WTC11 (cell line): ENCODE measurements around the gene GALNT7.

ENCODE experiments used
- CREM ChIP-seq: sonication (generic); formaldehyde crosslinking; IDR thresholded peaks from 2 replicates; pipeline ENCODE4 v1.8.1; 2022; ENCODE audit warnings: mild to moderate bottlenecking, missing genetic modification reagents, moderate library complexity
- ESRRA ChIP-seq: sonication (generic); formaldehyde crosslinking; IDR thresholded peaks from 2 replicates; pipeline ENCODE4 v1.8.1; 2022; ENCODE audit warnings: mild to moderate bottlenecking, missing genetic modification reagents, borderline replicate concordance
- JUN ChIP-seq: sonication (generic); formaldehyde crosslinking; IDR thresholded peaks from 2 replicates; pipeline ENCODE4 v1.8.0; 2023; ENCODE audit warnings: mild to moderate bottlenecking, missing genetic modification reagents
- TF ChIP-seq, protein P1 (sequence below): sonication (generic); formaldehyde crosslinking; IDR thresholded peaks from 2 replicates; pipeline ENCODE4 v1.8.0; 2022; ENCODE audit warnings: mild to moderate bottlenecking, missing genetic modification reagents
- TF ChIP-seq, protein P2 (sequence below): fragments of 200-600 bp; IDR thresholded peaks from 2 replicates; pipeline ENCODE4 v1.8.0; 2022; ENCODE audit warnings: antibody characterized with exemption
- TF ChIP-seq, protein P3 (sequence below): sonication (generic); formaldehyde crosslinking; IDR thresholded peaks from 2 replicates; pipeline ENCODE4 v1.8.1; 2022; ENCODE audit warnings: missing genetic modification reagents, borderline replicate concordance

DNA sequence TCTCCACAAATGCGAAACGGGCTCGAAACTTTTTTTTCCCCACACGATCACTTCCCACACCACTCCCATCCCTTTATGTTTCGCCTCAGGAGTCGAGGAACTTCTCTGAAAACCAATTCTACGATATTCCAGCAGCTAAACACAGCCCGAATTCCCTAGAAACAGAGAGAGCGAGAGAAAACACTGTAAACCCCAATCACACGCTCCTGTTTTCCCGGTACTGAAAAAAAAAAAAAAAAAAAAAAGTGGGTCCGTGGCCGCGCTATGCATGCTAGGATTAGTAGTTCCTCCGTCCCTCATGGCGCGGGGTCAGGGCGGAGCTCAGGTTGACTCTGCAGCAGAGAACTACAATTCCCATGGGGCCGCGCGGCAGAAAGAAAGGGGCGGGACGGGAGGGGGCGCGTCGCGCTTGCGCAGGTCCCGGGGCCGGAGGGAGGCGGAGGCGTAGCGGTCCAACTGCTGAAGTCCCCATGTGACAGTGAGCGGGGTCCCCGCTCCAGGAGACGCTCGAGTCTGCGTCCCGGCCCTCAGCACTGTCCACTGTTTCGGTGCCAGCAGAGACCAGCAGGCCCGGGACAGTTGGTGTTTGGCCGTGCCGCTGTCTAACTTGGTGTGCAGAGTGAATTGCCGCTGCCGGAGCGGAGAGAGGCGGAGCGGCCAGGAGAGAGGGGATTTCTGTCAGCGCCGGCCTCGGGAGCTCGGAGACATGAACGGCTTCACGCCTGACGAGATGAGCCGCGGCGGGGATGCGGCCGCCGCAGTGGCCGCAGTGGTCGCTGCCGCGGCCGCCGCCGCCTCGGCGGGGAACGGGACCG is 202.1 kb downstream of the GALNT7 start, which contains the start of gene SAP30:
- no peak for TF ChIP-seq CREM (CRISPR knock-in tag)
- TF ChIP-seq, protein P1, sequence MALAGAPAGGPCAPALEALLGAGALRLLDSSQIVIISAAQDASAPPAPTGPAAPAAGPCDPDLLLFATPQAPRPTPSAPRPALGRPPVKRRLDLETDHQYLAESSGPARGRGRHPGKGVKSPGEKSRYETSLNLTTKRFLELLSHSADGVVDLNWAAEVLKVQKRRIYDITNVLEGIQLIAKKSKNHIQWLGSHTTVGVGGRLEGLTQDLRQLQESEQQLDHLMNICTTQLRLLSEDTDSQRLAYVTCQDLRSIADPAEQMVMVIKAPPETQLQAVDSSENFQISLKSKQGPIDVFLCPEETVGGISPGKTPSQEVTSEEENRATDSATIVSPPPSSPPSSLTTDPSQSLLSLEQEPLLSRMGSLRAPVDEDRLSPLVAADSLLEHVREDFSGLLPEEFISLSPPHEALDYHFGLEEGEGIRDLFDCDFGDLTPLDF, result no peak
- TF ChIP-seq, protein P2, sequence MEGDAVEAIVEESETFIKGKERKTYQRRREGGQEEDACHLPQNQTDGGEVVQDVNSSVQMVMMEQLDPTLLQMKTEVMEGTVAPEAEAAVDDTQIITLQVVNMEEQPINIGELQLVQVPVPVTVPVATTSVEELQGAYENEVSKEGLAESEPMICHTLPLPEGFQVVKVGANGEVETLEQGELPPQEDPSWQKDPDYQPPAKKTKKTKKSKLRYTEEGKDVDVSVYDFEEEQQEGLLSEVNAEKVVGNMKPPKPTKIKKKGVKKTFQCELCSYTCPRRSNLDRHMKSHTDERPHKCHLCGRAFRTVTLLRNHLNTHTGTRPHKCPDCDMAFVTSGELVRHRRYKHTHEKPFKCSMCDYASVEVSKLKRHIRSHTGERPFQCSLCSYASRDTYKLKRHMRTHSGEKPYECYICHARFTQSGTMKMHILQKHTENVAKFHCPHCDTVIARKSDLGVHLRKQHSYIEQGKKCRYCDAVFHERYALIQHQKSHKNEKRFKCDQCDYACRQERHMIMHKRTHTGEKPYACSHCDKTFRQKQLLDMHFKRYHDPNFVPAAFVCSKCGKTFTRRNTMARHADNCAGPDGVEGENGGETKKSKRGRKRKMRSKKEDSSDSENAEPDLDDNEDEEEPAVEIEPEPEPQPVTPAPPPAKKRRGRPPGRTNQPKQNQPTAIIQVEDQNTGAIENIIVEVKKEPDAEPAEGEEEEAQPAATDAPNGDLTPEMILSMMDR, result no peak
- TF ChIP-seq, protein P3, sequence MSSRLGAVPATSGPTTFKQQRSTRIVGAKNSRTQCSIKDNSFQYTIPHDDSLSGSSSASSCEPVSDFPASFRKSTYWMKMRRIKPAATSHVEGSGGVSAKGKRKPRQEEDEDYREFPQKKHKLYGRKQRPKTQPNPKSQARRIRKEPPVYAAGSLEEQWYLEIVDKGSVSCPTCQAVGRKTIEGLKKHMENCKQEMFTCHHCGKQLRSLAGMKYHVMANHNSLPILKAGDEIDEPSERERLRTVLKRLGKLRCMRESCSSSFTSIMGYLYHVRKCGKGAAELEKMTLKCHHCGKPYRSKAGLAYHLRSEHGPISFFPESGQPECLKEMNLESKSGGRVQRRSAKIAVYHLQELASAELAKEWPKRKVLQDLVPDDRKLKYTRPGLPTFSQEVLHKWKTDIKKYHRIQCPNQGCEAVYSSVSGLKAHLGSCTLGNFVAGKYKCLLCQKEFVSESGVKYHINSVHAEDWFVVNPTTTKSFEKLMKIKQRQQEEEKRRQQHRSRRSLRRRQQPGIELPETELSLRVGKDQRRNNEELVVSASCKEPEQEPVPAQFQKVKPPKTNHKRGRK (CRISPR knock-in tag), result no peak
- TF ChIP-seq JUN (CRISPR knock-in tag), result no peak
- no peak for TF ChIP-seq ESRRA (CRISPR knock-in tag)
